H9 (cell line): Measurements from ENCODE around the gene ACO1. TPM values are rescaled to one million over a fixed set of nuclear protein-coding genes. Genes with fewer than 3 reads are reported as not detected.

Experiments
- DNase-seq: peaks from one replicate; pipeline ENCODE4 v3.0.0-alpha.2; 2017
- H2AFZ ChIP-seq: one replicate; pipeline ENCODE4 v1.6.1; 2013; ENCODE audit warnings: mild to moderate bottlenecking, low read length, control low read depth, moderate library complexity
- H2AK5ac ChIP-seq: 2 replicates; pipeline ENCODE4 v1.6.1; 2013; ENCODE audit warnings: low read length, control low read depth, mixed read lengths; ENCODE audit not compliant: insufficient read length
- H2BK120ac ChIP-seq: one replicate; pipeline ENCODE4 v1.6.1; 2013; ENCODE audit warnings: low read depth, mild to moderate bottlenecking, low read length, control low read depth, inconsistent platforms; ENCODE audit not compliant: poor library complexity, severe bottlenecking
- H2BK12ac ChIP-seq: 2 replicates; pipeline ENCODE4 v1.6.1; 2013; ENCODE audit warnings: low read length, control low read depth, mixed read lengths, low read depth; ENCODE audit not compliant: insufficient read length
- H2BK15ac ChIP-seq: 2 replicates; pipeline ENCODE4 v1.6.1; 2013; ENCODE audit warnings: low read depth, low read length, control low read depth
- H2BK20ac ChIP-seq: one replicate; pipeline ENCODE4 v1.6.1; 2013; ENCODE audit warnings: low read depth, mild to moderate bottlenecking, low read length, control low read depth, inconsistent platforms; ENCODE audit not compliant: poor library complexity, severe bottlenecking
- H2BK5ac ChIP-seq: 2 replicates; pipeline ENCODE4 v1.6.1; 2013; ENCODE audit warnings: low read length, control low read depth, mixed read lengths; ENCODE audit not compliant: insufficient read length
- H3K14ac ChIP-seq: 2 replicates; pipeline ENCODE4 v1.6.1; 2013; ENCODE audit warnings: low read length, control low read depth; ENCODE audit not compliant: insufficient read depth
- H3K18ac ChIP-seq: 2 replicates; pipeline ENCODE4 v1.6.1; 2013; ENCODE audit warnings: low read depth, mild to moderate bottlenecking, mixed read lengths, low read length, control low read depth; ENCODE audit not compliant: insufficient read length
- H3K23ac ChIP-seq: 2 replicates; pipeline ENCODE4 v1.6.1; 2013; ENCODE audit warnings: low read length, control low read depth, mixed read lengths, low read depth; ENCODE audit not compliant: insufficient read length
- H3K23me2 ChIP-seq: 2 replicates; pipeline ENCODE4 v1.6.1; 2013; ENCODE audit warnings: low read depth, mild to moderate bottlenecking, mixed read lengths, low read length, control low read depth; ENCODE audit not compliant: insufficient read length, poor library complexity, severe bottlenecking
- H3K27ac ChIP-seq: 2 replicates; pipeline ENCODE4 v1.5.1; 2013; ENCODE audit warnings: low read length, control low read depth, mixed read lengths, low read depth; ENCODE audit not compliant: insufficient read length
- H3K27me3 ChIP-seq: 2 replicates; pipeline ENCODE4 v1.6.1; 2013; ENCODE audit warnings: low read length, control low read depth, inconsistent platforms; ENCODE audit not compliant: insufficient read depth
- H3K4ac ChIP-seq: 2 replicates; pipeline ENCODE4 v1.6.1; 2013; ENCODE audit warnings: low read depth, mild to moderate bottlenecking, control low read depth, inconsistent platforms, low read length, moderate library complexity
- H3K4me1 ChIP-seq: 2 replicates; pipeline ENCODE4 v1.6.1; 2013; ENCODE audit warnings: low read length, control low read depth, inconsistent platforms; ENCODE audit not compliant: insufficient read depth
- H3K4me2 ChIP-seq: 2 replicates; pipeline ENCODE4 v1.6.1; 2013; ENCODE audit warnings: low read length, control low read depth, mixed read lengths; ENCODE audit not compliant: insufficient read length, insufficient read depth
- H3K56ac ChIP-seq: 2 replicates; pipeline ENCODE4 v1.6.1; 2013; ENCODE audit warnings: low read depth, mild to moderate bottlenecking, mixed read lengths, low read length, control low read depth; ENCODE audit not compliant: insufficient read length
- H3K79me1 ChIP-seq: 2 replicates; pipeline ENCODE4 v1.6.1; 2013; ENCODE audit warnings: low read depth, mild to moderate bottlenecking, moderate library complexity, low read length, control low read depth, inconsistent platforms; ENCODE audit not compliant: insufficient read depth, poor library complexity, severe bottlenecking
- H3K79me2 ChIP-seq: 2 replicates; pipeline ENCODE4 v1.6.1; 2013; ENCODE audit warnings: low read length, control low read depth, inconsistent platforms; ENCODE audit not compliant: insufficient read depth
- H3K9ac ChIP-seq: 2 replicates; pipeline ENCODE4 v1.6.1; 2013; ENCODE audit warnings: low read length, control low read depth, mixed read lengths; ENCODE audit not compliant: insufficient read length; ENCODE audit errors: extremely low read depth
- H3K9me3 ChIP-seq: one replicate; pipeline ENCODE4 v1.6.1; 2013; ENCODE audit warnings: low read depth, low read length, inconsistent platforms; ENCODE audit not compliant: control insufficient read depth
- H3T11ph ChIP-seq: one replicate; pipeline ENCODE4 v1.6.1; 2013; ENCODE audit warnings: mild to moderate bottlenecking, low read length, control low read depth, inconsistent platforms
- H4K20me1 ChIP-seq: one replicate; pipeline ENCODE4 v1.6.1; 2013; ENCODE audit not compliant: control insufficient read depth, insufficient read length, insufficient read depth
- H4K5ac ChIP-seq: 2 replicates; pipeline ENCODE4 v1.6.1; 2013; ENCODE audit warnings: low read depth, mild to moderate bottlenecking, mixed read lengths, low read length, control low read depth; ENCODE audit not compliant: insufficient read length
- H4K8ac ChIP-seq: replicated peaks from 2 replicates; pipeline ENCODE4 v1.6.1; 2013; ENCODE audit warnings: low read length, control low read depth, mixed read lengths, low read depth; ENCODE audit not compliant: insufficient read length
- H4K91ac ChIP-seq: 2 replicates; pipeline ENCODE4 v1.6.1; 2013; ENCODE audit warnings: low read depth, mild to moderate bottlenecking, moderate library complexity, mixed read lengths, low read length, control low read depth; ENCODE audit not compliant: insufficient read length
- H3K27ac Mint-ChIP-seq, 3 experiments: 2 replicates in 2 of 3; 3 replicates in 1 of 3; pipeline ENCODE4 v1.8.0; 2020 to 2021; ENCODE audit warnings: mixed read lengths in 3 of 3, mild to moderate bottlenecking in 1 of 3, moderate library complexity in 1 of 3
- H3K27me3 Mint-ChIP-seq: 2 replicates; pipeline ENCODE4 v1.8.0; 2021; ENCODE audit warnings: low read depth, mild to moderate bottlenecking, moderate library complexity, mixed read lengths
- H3K36me3 Mint-ChIP-seq, 3 experiments: 2 replicates in 2 of 3; 3 replicates in 1 of 3; pipeline ENCODE4 v1.8.0; 2020 to 2021; ENCODE audit warnings: low read depth in 3 of 3, mixed read lengths in 3 of 3; ENCODE audit not compliant: insufficient read depth in 1 of 3
- H3K4me1 Mint-ChIP-seq, 2 experiments: 2 replicates each; pipeline ENCODE4 v1.8.0; 2020; ENCODE audit warnings: mixed read lengths in 2 of 2
- H3K4me3 Mint-ChIP-seq, 2 experiments: 2 replicates in 1 of 2; 3 replicates in 1 of 2; pipeline ENCODE4 v1.8.0; 2020 to 2021; ENCODE audit warnings: mild to moderate bottlenecking in 2 of 2, mixed read lengths in 2 of 2, moderate library complexity in 1 of 2
- H3K9me3 Mint-ChIP-seq, 2 experiments: 2 replicates in 1 of 2; 3 replicates in 1 of 2; pipeline ENCODE4 v1.8.0; 2020; ENCODE audit warnings: mild to moderate bottlenecking in 2 of 2, mixed read lengths in 2 of 2, moderate library complexity in 1 of 2
- WGBS: extraction: QIAGEN DNeasy Blood & Tissue Kit; methylation state at CpG from one replicate; pipeline ENCODE4 v1.1.7; 2013; ENCODE audit warnings: missing lambda C conversion rate, low lambda C conversion rate, mixed read lengths; ENCODE audit not compliant: insufficient read length; ENCODE audit errors: extremely low coverage; 5-methylcytosine and 5-hydroxymethylcytosine counted together
- total RNA-seq: library from RNA; stranded (reverse); gene quantifications from 2 replicates; pipeline ENCODE4 v1.2.1, GENCODE V29; 2021
- TF ChIP-seq, protein P1 (sequence below): fragments of 200-600 bp; sonication (generic); conservative IDR thresholded peaks from 3 replicates; pipeline ENCODE4 v1.8.0; 2021; ENCODE audit warnings: antibody characterized with exemption, mild to moderate bottlenecking

ACO1 gene
- total RNA-seq, 1 experiment from 2014 or later = 44.5 TPM

DNA sequence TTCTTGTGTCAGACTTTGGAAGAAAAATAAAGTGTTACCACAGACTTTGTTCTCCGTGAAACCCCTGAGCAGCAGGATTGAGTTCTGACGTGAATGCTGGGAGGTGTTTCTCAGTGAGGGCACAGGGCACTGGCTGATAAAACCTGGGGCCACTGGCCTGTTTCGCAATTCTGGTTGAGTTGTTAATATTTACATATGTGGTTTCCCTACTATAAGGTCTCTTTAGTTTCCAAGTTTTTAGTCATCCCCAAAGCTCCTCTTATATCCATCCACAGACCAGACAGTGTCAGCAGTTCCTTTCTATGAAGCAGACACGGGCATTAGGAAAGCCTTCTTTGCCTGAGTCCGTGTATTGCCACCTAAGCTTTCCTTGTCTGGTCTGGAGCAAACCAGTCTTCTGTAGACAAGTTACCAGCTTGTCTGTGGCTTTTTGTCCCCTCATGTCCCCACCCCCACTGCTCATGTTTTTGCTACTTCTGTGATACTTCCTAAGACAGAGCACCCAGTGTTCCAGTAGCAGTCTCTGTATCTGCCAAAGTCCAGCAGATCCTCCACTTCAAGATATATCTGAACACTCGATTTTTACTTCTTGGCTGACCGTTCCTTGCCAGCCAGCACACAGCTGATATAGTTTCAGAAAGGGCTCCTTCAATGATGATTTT lies 42.0 kb downstream of the ACO1 start:
- Histone ChIP-seq H3K18ac (no peak overlapping the region), H3K4ac (no peak overlapping the region), H3K23ac (no peak overlapping the region), H4K5ac (no peak overlapping the region), H3K27ac (no peak overlapping the region), H3T11ph (no peak overlapping the region), H3K9me3 (no peaks in the 10 kb centered on the region), H3K9ac (no peak overlapping the region), H4K8ac (no peak overlapping the region), H2BK5ac (no peak overlapping the region), H4K20me1 (no peaks in the 10 kb centered on the region), H2BK15ac (no peak overlapping the region), H2BK20ac (no peak overlapping the region), H3K23me2 (no peaks in the 10 kb centered on the region), H4K91ac (no peak overlapping the region), H3K27me3 (no peaks in the 10 kb centered on the region), H3K4me2 (no peak overlapping the region), H2BK120ac (no peak overlapping the region), H3K4me1 (no peaks in the 10 kb centered on the region), H2AFZ (no peak overlapping the region), H3K79me2 (no peaks in the 10 kb centered on the region), H3K79me1 (no peaks in the 10 kb centered on the region), H3K56ac (no peak overlapping the region), H2AK5ac (no peak overlapping the region), H2BK12ac (no peak overlapping the region), H3K14ac (no peak overlapping the region)
- H3K36me3 Mint-ChIP-seq = peaks cover 15 to 47% (median 22%) of the 10 kb centered on the region in 3 experiments
- H3K9me3 Mint-ChIP-seq = no peaks in the 10 kb centered on the region
- H3K27me3 Mint-ChIP-seq = no peaks in the 10 kb centered on the region
- H3K27ac Mint-ChIP-seq = peak overlapping the region in 1 of 3 experiments; percentile 24; a peak in 1 of 7 replicates
- no peaks in the 10 kb centered on the region for H3K4me1 Mint-ChIP-seq
- WGBS = no CpG with 5 or more reads among the region's 7 CpGs
- no peak overlapping the region for H3K4me3 Mint-ChIP-seq
- TF ChIP-seq, protein P1, sequence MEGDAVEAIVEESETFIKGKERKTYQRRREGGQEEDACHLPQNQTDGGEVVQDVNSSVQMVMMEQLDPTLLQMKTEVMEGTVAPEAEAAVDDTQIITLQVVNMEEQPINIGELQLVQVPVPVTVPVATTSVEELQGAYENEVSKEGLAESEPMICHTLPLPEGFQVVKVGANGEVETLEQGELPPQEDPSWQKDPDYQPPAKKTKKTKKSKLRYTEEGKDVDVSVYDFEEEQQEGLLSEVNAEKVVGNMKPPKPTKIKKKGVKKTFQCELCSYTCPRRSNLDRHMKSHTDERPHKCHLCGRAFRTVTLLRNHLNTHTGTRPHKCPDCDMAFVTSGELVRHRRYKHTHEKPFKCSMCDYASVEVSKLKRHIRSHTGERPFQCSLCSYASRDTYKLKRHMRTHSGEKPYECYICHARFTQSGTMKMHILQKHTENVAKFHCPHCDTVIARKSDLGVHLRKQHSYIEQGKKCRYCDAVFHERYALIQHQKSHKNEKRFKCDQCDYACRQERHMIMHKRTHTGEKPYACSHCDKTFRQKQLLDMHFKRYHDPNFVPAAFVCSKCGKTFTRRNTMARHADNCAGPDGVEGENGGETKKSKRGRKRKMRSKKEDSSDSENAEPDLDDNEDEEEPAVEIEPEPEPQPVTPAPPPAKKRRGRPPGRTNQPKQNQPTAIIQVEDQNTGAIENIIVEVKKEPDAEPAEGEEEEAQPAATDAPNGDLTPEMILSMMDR = no peak
- DNase-seq = no peak
